IMR-90 (cell line): ENCODE measurements around the gene NOD1.
"Not testable (repeated sequence)": the region's sequence is repeated elsewhere in the genome, so short reads cannot be mapped to it uniquely, and the experiment has no call there.

Experiments
- BHLHE40 ChIP-seq: fragments of 150-350 bp; IDR thresholded peaks from 2 replicates; pipeline ENCODE4 v1.6.1; 2016; ENCODE audit warnings: mild to moderate bottlenecking, low read depth, low read length
- CEBPB ChIP-seq: IDR thresholded peaks from 2 replicates; pipeline ENCODE4 v1.6.1; 2012; ENCODE audit warnings: low read depth, low read length, improper control_type of control experiment
- CTCF ChIP-seq: conservative IDR thresholded peaks from 2 replicates; pipeline ENCODE4 v1.5.1; 2012; ENCODE audit warnings: mild to moderate bottlenecking, low read depth, low read length, improper control_type of control experiment
- ELK1 ChIP-seq: fragments of 150-350 bp; IDR thresholded peaks from 2 replicates; pipeline ENCODE4 v1.6.1; 2016; ENCODE audit warnings: low read depth, mild to moderate bottlenecking, low read length, moderate library complexity, borderline replicate concordance
- FOS ChIP-seq: fragments of 150-350 bp; IDR thresholded peaks from 2 replicates; pipeline ENCODE4 v1.6.1; 2016; ENCODE audit warnings: low read depth, low read length
- MAZ ChIP-seq: IDR thresholded peaks from 2 replicates; pipeline ENCODE4 v1.6.1; 2012; ENCODE audit warnings: low read depth, mild to moderate bottlenecking, low read length, improper control_type of control experiment, moderate library complexity, borderline replicate concordance
- MXI1 ChIP-seq: IDR thresholded peaks from 2 replicates; pipeline ENCODE4 v1.6.1; 2012; ENCODE audit warnings: low read depth, mild to moderate bottlenecking, low read length, moderate library complexity, borderline replicate concordance
- POLR2A ChIP-seq: IDR thresholded peaks from 2 replicates; pipeline ENCODE4 v1.6.1; 2012; ENCODE audit warnings: mild to moderate bottlenecking, low read depth, low read length
- RAD21 ChIP-seq: IDR thresholded peaks from 2 replicates; pipeline ENCODE4 v1.6.1; 2012; ENCODE audit warnings: low read length, improper control_type of control experiment
- RFX5 ChIP-seq: IDR thresholded peaks from 2 replicates; pipeline ENCODE4 v1.8.0; 2012; ENCODE audit warnings: low read depth, mild to moderate bottlenecking, low read length, moderate library complexity
- SMC3 ChIP-seq: fragments of 150-350 bp; IDR thresholded peaks from 2 replicates; pipeline ENCODE4 v1.6.1; 2016; ENCODE audit warnings: low read depth, mild to moderate bottlenecking, antibody characterized with exemption, low read length, moderate library complexity

- TF ChIP-seq CTCF, RAD21, POLR2A, BHLHE40, CEBPB, MXI1, MAZ, SMC3, ELK1, FOS, RFX5: not testable (repeated sequence)
These were observed 48.7 kb upstream of the NOD1 start for GRCh38 chr7:30527297-30527696.
